Activated T-cell treated with anti-CD3 and anti-CD28 coated beads, Interleukin-2, amount 50 U/mL, for 48 hours (primary cell): Measurements from ENCODE around the gene SH3BP2.
"Not testable (repeated sequence)": the region's sequence is repeated elsewhere in the genome, so short reads cannot be mapped to it uniquely, and the experiment has no call there.

Experiments
- DNase-seq, 2 experiments: peaks; one replicate each; pipeline ENCODE4 v3.0.0-alpha.2; 2020

Gene SH3BP2

DNA sequence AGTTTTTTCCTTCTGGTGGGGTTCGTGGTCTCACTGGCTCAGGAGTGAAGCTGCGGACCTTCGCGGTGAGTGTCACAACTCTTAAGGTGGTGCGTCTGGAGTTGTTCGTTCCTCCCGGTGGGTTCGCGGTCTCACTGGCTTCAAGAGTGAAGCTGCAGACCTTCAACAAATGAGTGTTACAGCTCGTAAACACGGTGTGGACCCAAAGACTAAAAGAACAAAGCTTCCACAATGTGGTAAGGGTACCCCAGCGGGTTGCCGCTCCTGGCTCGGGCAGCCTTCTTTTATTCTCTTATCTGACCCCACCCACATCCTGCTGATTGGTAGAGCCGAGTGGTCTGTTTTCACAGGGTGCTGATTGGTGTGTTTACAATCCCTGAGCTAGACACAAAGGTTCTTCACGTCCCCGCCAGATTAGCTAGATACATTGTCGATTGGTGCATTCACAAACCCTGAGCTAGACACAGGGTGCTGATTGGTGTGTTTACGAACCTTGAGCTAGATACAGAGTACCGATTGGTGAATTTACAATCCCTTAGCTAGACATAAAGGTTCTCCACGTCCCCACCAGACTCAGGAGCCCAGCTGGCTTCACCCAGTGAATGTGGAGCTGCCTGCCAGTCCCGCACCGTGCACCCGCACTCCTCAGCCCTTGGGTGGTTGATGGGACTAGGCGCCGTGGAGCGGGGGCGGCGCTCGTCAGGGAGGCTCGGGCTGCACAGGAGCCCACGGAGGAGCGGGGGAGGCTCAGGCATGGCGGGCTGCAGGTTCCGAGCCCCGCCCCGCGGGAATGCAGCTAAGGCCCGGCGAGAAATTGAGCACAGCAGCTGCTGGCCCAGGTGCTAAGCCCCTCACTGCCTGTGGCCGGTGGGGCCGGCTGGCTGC, 30.2 kb upstream of the SH3BP2 start:
- not testable (repeated sequence) for DNase-seq

DNA sequence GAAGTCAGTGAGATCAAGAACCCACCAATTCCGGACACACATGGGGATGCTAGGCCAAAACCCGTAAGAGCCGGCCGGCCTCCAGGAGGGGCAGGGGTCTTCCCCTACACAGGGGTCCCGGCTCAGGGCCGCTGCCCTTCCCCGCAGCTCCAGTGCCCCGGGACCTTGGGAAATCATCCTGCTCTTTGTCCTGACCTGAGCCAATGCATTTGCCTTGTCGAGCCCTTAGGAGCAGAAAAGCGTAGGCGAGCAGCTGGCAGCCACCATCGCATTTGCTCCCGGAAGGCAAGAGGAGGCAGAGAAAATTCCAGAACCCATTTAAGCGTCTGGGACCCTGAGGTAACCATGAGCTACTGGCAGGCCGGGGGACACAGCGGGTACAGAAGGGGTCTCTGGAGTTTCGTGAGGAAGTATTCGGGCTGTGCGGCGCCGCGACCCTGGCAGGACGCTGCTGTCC, 29.3 kb upstream of the SH3BP2 start:
- no peak for DNase-seq

DNA sequence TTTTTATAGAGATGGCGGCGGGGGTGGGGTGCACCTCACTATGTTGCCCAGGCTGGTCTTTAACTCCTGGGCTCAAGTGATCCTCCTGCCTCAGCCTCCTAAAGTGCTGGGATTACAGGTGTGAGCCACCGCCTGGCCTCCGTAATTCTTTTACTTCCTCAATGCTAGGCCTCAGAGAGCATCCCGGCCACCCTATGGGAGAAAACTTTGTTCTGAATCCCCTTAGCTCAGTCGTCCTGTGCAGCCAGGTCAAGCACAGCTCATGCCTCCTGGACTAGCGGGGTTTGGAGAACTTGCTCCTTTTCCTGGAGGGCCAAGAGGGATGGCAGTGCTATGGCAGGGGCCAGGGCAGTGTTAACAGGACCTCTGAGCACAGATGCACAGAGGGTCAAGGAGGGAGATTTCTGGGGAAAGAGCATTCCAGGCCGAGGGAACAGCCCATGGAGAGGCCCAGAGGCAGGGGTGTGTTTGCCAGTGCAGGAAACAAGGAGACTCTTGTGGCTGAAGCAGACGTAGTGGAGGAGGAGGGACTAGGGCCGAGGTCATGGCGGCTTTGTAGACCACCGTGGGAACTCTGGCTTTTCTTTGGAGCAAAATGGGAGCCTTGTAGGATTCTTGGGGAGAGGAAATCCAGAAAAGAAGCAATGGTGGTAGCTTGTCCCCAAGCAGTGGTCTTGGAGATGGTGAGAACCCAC, 26.9 kb upstream of the SH3BP2 start:
- DNase-seq, result no peak

DNA sequence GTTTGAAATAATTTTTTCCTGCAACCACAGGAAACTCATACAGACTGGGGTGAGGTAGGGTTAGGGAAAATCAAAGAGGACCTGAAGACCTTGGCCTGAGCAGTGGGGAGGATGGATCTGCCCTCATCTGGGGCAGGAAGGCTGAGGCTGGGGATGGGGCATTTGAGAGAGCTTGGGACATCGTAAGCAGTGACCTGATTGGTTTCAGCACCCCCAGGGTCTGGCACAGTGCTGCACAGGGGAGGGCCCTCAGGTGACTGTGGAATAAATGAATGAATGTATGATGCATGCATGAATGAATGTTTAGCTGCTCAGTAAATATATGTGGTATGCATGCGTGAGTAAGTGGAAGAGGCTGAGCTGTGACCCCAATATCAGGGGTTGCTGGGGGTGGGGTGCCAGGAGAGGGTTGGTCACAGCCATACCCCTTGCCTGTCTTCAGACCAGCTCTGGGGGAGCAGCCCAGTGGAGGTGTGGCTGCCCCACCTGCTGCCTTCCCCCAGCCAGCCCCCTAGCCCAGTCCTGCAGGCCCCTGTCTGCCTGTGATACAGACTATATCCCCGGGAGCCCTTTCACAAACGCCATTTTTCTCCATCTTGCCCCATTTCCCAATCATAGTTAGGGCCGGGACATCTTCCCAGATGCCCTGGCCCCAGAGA, 25.7 kb upstream of the SH3BP2 start:
- no peak for DNase-seq

DNA sequence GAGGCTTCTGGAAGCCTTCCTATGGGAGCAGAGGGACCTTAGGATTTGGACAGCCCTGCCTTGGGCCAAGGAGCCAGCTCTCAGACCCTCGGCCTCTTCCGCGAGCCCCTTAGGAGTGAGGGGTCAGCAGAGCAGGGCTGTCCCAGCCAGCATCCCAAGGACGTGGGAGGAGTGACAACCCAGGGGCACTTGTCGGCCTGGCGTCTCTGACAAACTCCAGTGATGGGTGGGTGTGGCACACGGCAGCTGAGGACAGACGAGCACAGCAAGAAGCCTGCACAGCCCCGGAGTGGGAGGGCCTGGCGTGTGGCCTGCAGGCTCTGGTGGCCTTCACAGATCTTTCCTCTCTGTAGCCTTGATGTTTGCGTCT, 25.2 kb upstream of the SH3BP2 start:
- no peak for DNase-seq

DNA sequence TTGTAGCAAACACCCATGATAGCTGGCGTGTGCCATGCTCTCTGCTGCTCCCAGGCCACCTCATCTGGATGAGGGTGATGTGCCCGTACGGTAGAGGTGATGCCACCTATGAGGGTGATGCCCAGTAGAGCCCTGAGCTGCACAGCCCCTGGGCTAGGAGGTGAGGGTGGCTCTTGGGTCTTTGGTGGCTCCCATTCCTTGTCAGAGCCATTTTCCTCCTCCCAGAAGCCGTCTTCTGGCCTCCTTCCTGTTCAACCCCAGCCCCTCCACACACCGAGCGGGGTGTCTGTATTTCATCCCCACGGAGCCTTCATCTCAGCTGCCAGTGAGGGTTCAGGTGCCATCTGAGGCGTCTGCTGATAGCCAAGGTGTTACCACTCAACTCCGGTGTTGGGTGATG, 24.8 kb upstream of the SH3BP2 start:
- no peak for DNase-seq

DNA sequence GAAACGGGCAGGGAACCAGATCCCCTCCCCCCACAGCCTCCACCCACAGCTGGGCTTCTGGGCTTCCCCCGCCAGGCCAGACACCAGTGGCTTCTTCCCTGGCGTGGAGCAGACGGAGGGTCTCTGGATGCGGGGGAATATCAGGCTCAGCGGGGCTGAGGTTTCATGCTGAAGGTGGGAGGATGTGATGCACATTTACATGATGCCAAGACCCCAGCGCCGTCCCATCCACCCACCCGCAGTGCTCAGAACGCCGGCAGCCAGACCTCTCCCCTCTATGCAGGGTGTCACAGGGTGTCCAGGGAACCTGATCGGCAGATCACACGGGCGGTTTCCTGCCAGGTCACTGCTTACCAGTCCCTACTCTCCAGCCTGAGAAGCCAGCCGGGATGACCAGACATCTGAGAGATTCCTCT, 24.0 kb upstream of the SH3BP2 start:
- DNase-seq, result no peak

DNA sequence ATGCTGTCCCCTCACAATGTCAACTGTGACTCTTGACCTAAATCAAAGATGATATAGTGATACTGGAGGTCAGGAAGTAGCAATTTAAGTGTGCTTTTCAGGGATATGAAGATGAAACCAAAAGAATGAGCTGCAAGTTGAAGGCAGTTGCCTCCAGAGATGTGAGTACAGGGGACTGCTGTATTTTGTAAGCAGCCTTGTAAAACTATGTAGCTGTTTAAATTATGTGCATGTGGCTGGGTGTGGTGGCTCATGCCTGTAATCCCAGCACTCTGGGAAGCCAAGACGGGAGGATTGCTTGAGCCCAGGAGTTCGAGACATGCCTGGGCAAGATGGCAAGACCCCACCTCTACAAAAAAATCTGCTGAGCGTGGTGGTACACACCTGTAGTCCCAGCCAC, 21.6 kb upstream of the SH3BP2 start:
- DNase-seq, result no peak

DNA sequence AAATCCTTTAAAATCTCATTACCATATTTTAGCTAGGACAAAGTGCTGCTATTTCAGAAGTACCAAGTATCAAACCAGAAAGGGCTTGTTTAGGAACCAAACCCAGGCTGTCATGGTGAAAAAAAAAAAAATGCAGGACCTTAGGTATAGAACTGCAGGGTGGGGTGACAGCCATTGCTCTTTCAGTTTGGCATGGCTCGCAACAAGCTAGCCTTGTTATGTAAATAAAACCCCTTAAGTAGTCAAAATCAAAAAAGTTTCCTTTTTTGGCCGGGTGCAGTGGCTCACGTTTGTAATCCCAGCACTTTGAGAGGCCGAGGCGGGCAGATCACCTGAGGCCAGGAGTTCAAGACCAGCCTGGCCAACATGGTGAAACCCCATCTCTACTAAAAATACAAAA, 12.2 kb upstream of the SH3BP2 start:
- not testable (repeated sequence) for DNase-seq

DNA sequence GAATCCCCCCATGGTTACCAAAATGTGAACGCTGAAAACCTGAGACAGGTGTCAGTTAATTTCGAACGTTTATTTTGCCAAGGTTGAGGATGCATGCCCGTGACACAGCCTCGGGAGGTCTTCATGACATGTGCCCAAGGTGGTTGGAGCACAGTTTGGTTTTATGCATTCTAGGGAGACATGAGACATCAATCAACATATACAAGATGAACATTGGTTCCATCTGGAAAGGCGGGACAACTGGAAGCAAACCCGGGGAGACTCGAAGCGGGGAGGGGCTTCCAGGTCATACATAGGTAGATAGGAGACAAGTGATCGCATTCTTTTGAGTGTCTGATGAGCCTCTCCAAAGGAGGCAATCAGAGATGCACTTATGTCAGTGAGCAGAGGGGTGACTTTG, 11.0 kb upstream of the SH3BP2 start:
- no peak for DNase-seq

DNA sequence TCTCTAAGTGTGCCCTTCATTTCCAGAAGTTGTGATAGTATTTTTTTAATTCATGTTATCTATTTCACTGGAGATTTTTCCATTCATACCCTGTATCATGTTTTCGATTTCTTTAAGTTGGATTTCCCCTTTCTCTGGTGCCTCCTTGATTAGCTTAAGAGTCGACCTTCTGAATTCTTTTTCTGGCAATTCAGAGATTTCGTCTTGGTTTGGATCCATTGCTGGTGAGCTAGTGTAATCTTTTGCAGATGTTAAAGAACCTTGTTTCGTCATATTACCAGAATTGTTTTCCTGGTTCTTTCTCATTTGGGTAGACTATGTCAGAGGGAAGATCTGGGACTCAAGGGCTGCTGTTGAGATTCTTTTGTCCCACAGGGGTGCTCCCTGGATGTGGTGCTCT, 9.1 kb upstream of the SH3BP2 start:
- no peak for DNase-seq

DNA sequence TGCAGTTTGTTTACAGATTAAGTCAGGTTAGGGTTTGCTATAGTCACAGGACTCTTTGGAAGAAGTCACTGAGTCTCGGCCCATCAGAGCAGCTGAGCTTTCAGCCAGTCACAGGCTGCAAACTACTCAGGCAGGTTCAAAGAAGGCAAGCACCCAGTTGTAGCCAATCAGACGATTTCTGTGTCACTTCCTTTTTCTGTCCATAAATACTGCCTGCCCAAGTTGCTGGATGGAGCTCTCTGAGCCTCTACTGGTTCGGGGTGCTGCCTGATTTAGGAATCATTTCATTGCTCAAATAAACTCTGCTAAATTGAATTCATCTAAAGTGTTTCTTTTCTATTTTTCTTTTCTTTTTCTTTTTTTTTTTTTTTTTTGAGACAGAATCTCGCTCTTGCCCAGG, 7.3 kb upstream of the SH3BP2 start:
- DNase-seq, result peak; percentile 47 to 52

DNA sequence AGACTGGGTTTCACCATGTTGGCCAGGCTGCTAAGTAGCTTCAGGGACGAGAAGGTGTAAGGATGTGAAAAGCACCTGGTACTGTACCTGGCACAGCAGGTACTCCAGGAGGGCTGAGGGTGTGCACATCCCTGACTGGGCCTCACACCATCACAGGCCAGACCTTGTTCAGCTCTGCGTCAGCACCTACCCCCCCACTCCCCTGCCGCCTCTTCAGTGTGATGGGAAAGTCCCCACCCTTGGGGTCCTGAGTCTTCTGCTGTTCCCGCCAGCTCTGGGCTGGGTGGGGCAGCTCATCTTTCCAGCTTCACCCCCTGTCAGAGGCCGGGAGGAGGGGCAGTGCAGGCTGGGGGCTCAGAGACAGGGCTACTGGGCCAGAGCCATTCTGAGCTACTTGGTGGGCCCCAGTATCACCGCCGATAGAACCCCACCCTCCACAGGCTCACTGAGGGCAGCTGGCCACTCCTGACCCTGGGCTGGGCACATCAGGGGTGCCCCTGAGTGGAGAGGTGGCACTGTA, 6.7 kb upstream of the SH3BP2 start:
- peak; percentile 76 to 81 for DNase-seq

DNA sequence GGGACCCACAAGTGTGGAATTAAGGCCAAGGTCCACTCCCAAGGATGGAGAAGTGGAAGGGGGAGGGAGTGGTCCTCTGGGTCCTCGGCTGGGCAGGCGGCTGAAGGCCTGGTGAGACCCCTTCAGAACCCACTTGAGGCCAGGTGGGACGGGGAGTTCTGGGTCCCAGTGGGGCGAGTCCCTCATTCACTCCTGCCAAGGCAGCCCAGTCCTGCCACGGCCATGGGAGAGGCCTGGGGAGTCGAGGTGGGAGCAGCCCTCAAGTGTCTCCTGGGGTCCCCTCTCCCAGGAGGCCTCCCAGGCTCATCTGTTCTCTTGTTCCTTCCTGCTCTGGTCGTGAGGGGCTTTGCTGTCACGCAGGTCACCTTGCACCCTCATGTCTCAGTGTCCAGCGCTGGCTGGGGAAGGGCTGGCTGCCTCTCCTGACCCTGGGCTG, 6.1 kb upstream of the SH3BP2 start:
- peak; percentile 54 to 57 for DNase-seq

DNA sequence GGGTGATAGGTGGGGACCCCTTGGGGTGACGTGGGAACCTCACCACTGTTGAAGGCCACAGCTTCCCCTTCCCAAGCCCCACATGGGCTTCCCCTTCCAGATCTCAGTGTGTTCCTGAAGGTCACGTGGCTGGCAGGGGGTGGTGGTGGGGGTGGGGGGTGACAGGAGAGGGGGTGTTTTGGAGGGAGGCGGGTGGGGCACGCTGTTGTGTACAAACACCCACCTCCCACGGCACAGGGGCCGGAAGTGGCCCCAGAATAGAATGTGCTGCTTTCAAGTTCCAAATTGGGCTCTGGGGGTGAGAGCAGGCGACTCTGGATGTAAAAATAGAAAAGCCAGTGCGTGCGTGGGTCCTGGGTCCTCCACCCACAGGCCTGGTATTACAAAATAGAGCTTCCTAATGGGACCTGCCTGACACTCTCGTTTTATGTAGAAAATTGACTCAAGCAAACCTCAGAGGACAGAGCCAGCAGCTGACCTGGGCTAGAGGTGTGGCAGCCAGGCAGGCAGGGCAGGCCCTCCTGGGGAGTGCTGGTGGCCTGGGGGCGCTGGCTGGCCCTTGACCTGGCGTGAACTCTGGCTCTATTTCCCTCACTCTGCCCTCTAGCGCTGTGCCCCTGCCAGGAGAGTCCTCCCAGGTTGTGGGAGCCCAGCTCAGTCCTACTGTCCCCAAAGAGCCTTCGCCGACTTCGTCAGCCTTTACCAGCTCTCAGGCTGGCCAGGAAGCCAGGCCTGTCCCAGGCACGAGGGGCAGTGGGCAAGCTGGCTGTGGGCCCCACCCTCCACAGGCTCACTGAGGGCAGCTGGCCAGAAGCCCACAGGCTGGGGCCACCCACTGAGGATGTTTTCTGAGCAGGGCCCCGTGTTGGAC, 5.4 kb upstream of the SH3BP2 start:
- peak; percentile 62 to 70 for DNase-seq

DNA sequence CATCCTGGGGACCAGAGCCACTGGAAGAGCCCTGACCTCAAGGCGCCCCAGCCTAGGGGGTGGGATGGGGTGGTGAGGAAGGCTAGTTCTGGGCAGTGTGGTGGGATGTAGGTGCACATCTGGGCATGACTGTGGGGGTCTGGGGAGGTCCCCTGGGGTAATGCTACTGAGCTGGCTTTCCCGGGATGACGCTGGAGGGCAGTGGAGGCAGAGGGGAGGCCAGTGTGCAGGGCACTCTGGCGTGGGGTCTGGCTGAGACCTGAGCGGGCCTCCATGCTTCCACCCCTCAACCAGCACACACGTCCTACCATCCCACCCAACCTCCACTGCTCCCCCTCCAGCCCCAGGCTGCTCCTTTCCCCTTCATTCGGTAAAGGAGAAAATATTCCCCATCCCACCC, 4.8 kb upstream of the SH3BP2 start:
- DNase-seq, result no peak

DNA sequence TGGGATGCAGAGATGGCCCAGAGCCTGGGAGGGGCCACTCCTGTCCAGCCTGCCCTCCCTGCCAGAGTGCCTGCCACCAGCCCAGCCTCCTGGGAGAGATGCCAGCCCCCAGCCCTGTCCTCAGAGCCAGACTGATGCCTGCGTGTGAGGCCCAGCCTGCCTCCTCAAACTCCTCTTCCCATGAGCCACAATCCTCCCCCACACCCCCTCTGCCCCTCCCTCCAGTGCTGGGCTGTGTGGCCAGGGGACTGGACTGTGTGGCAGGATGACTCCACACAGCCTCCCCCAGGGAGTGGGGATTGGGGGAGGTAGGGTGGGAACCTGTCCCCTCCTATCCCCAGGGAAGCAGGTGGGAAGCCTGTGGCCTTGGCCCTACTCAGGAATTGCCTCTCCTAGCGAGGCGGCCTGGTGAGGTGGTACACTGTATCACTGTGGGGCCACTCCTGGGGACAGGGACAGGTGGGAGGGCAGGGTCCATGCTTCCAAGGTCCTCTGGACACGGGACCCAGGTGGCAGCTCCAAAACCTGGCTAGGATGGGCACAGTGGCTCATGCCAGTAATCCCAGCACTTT, 4.3 kb upstream of the SH3BP2 start:
- DNase-seq, result peak in 1 of 2 experiments; percentile 32

DNA sequence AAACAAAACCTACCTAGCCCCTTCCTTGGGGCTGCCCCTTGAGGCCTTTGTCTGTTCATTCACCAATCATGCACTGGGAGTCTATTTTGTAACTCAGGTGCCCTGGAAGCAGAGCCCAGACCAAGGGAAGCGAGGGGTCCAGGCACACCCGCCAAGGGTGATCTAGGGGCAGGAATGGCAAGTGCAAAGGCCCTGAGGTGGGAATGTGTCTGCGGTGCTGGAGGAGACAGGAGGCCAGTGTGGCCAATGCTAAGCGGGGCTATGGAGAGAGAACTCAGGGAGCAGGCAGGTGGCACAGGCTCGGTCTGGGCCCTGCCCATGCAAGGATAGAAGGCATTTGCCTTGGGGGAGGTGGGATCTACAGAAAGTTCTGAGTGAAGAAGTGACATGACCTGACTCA, 3.5 kb upstream of the SH3BP2 start:
- no peak for DNase-seq

DNA sequence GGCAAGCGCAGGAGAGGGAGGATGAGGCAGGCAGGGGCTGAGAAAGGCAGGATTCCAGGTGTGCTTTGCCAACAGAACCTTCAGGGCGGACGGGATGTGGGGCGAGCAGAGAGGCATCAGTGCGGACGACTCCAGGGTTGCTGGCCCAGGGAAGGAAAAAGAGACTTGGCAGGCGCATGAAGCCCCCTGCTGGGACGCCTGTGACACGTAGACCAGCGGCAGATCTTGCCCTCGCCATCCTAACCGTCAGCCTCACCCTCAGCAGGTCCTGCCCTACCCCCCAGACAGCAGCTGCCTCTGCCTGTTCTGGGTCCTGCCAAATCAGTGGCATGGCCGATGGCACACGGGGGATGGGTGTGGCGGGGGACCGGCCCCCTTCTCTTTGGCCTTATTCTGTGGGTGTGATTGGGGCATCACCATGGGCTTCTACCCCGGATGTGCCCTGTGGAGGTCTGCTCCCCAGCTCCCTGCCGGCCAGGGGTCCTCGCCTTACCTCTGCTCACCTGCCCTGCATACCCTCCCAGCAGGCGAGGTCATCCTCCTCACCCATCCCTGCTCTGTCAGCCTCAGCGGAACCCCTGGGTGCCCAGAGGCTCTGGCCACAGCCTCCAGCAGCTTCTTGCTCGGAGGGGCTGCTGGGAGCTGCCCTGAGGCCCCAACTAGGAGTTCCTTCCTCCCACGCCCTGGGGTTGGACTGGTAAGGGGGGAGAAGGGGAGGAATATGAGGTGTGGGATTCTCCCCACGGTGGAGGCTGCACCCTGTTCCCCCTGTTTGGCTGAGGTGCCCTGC, 2.9 kb upstream of the SH3BP2 start:
- DNase-seq, result no peak

DNA sequence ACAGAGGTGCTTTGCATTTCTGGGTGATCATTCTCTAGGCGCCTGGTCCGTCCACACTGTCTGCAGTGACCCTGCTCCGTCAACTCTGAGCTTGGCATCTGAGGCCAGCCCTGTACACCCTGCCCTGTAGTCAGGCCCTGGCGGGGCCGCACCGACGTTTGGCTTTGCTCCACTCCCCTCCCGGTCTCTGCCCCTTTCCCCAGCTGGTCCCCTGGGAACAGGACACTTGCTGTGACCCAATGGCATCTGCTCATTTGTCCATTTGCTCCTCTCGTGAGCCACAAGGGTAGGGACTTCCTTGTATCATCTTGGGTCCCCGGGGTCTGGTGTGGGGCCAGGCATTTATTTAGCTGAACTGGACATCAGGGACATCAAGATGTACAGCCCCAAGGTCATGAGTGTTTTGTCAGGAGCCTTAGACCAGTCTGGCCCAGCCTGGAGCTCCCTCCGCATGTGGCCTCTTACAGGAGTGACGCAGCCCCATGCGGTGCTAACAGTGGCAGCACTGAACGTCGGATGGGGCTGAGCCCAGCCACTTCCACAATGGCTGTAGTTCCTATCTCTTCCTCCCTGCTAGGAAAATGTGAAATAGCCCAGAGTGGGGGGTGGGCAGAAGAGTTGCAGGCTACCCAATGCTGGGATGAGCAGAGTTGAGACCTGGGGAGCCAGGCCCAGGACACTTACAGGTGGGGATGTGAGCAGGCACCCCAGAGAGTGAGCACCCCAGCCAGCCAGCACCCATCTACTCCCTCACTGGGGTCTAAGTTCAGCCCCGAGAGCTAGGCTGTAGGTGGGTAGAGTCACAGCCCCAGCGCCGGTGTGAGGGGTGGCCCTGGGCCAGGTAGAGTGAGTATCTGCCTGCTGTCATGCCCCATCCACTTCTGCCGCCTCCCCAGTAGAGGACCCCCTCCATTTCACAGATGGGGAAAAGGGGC, 2.0 kb upstream of the SH3BP2 start:
- peak in 1 of 2 experiments; percentile 28 for DNase-seq
